Measurements from ENCODE around the gene LNX1.

Gene LNX1

DNA sequence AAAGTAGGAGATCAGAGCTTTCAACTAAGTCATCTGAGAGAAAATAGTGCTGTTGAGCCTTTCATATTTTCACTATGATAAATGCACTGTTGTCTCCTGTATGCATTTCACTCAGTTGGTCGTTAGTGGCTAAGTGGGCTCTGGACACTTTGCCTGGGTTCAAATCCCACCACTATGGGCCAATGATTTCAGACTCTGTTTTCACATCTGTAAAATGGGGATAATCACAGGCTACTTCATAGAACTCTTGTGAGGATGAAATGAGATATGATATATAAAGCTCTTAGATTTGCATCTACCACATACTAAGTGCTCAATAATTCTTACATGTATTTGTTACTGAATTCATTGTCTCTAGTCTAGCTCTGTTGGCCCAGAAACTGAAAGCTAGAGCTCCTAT lies 16.8 kb downstream of the LNX1 start:
- H3K27ac Mint-ChIP-seq, result no peak overlapping the region
- DNase-seq (ENCODE audit: low spot score), result no peak
- H3K36me3 Mint-ChIP-seq (ENCODE audit: low read depth), result no peaks in the 10 kb centered on the region
- no peaks in the 10 kb centered on the region for H3K27me3 Mint-ChIP-seq (ENCODE audit: low read depth)
- no peak overlapping the region for H3K4me3 Mint-ChIP-seq
- no peaks in the 10 kb centered on the region for H3K4me1 Mint-ChIP-seq (ENCODE audit: low read depth)
- H3K9me3 Mint-ChIP-seq, result no peaks in the 10 kb centered on the region

DNA sequence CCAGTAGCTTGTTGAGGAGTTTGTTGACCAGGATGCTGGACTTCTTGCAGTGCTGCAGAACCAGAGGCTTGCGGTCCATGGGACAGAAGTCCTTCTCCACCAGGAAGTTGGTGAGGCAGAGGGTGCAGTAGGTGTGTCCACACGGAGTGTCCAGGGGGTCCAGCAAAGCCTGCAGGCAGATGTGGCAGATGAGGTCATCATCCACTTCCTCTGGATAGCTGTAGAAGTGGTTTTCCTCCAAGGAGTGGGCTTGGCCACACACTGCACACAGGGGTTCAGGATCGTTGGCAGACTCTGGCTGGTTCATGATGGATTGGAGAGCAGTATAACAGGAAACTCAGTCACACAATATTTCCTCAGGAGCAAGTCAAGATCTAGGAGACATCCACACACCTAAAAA lies 17.6 kb downstream of the LNX1 start:
- Mint-ChIP-seq H3K36me3 (ENCODE audit: low read depth) (no peaks in the 10 kb centered on the region), H3K9me3 (no peaks in the 10 kb centered on the region), H3K4me3 (no peak overlapping the region), H3K27me3 (ENCODE audit: low read depth) (no peaks in the 10 kb centered on the region), H3K4me1 (ENCODE audit: low read depth) (no peaks in the 10 kb centered on the region), H3K27ac (no peak overlapping the region)
- DNase-seq (ENCODE audit: low spot score), result no peak

DNA sequence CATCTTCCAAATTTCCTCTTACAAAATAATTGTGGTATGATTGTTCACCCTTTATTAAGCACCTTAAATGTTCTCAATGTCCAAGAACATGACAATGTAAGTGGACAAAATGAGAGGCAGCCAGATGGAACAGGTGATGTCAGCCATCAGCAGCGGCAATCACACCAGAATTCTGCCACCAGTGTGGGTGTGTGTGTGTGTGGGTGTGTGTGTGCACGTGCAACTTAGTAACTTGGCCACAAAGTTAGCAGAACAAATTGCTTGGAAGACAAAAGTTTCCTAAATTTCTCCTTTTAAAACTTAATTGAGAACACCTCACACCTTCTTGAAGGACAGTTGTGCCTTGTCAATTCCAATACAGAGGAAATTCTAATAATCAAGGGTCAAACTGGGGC lies 18.7 kb downstream of the LNX1 start:
- Mint-ChIP-seq H3K9me3 (no peaks in the 10 kb centered on the region), H3K36me3 (ENCODE audit: low read depth) (no peaks in the 10 kb centered on the region)

DNA sequence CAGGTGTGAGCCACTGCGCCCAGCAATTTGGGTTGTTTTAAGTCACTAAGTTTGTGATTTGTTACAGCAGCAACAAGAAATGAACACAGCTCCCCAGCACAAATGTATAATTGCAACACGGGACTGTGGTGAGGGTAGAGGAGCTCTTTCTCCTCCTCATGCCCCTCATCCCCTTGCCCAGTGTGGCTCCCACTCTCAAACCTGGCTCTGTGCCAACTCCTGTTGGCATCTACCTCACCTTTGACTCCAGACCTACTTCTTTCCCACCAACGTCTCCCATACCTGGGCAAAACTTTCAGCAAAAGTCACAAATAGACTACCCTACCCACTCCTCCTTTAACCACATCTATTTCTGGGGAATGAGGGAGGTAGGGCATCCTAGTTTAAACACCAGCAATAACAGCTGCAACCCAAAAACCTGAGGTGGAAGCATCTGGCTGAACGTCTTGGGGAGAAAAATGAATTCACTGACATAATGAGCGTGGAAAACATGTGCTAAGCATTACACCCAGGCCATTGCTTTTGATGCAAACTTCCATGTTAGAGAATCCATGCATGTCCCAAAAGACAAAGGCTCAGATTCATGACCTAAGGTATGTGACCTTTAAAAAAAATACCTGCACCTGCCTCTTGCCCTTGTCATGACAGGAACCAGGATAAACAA lies 19.2 kb downstream of the LNX1 start:
- Mint-ChIP-seq H3K27ac (no peak overlapping the region), H3K4me3 (no peak overlapping the region), H3K36me3 (ENCODE audit: low read depth) (no peaks in the 10 kb centered on the region), H3K27me3 (ENCODE audit: low read depth) (no peaks in the 10 kb centered on the region), H3K4me1 (ENCODE audit: low read depth) (no peaks in the 10 kb centered on the region), H3K9me3 (no peaks in the 10 kb centered on the region)
- no peak for DNase-seq (ENCODE audit: low spot score)

More for the DNA sequence above, 18.7 kb downstream of the LNX1 start:
- Mint-ChIP-seq H3K27me3 (ENCODE audit: low read depth) (no peaks in the 10 kb centered on the region), H3K4me1 (ENCODE audit: low read depth) (no peaks in the 10 kb centered on the region), H3K4me3 (no peak overlapping the region), H3K27ac (no peak overlapping the region)
- no peak for DNase-seq (ENCODE audit: low spot score)

DNA sequence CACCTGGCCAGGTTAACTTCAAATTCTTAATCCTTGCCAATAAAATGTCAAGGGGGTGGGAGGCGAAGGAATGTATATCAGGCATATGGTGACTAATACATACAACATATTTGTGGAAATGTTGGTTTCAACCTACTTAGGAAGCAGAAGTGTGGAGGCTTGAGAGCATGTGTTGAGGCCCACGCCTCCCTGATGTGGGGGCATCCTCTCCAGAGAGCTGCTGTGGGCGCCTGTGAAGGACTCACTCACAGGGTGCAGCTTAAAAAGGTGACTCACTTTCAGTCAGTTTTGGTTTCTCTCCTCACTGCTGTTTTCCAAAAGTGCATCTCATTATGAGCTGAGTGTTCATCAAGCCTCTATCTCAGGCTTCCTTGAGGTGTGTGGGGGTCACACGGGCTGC lies 27.5 kb downstream of the LNX1 start:
- H3K27me3 Mint-ChIP-seq (ENCODE audit: low read depth), result no peaks in the 10 kb centered on the region
- no peaks in the 10 kb centered on the region for H3K36me3 Mint-ChIP-seq (ENCODE audit: low read depth)
- H3K9me3 Mint-ChIP-seq, result no peaks in the 10 kb centered on the region
- DNase-seq (ENCODE audit: low spot score), result peak; percentile 8
- H3K27ac Mint-ChIP-seq, result no peak overlapping the region
- no peaks in the 10 kb centered on the region for H3K4me1 Mint-ChIP-seq (ENCODE audit: low read depth)
- no peak overlapping the region for H3K4me3 Mint-ChIP-seq

DNA sequence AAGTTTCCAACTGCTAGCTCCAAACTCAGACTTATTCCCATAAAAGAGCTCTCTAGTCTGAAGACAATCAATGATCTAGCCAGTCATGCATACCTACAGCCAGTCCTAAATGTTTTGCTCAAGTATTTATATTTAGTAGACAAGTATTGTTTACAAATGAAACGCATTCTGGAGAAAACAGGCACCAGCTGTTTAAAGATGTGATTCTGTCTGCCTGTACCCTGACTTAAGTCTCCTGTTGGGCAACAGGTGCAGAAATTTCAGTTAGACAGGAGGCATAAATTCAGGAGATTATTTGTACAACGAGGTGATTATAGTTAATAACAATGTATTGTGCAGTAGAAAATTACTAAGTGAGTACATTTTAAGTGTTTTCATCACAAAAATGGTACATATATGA lies 28.9 kb downstream of the LNX1 start:
- Mint-ChIP-seq H3K27ac (no peak overlapping the region), H3K27me3 (ENCODE audit: low read depth) (no peaks in the 10 kb centered on the region), H3K36me3 (ENCODE audit: low read depth) (no peaks in the 10 kb centered on the region), H3K9me3 (no peaks in the 10 kb centered on the region), H3K4me3 (no peak overlapping the region), H3K4me1 (ENCODE audit: low read depth) (no peaks in the 10 kb centered on the region)
- no peak for DNase-seq (ENCODE audit: low spot score)

DNA sequence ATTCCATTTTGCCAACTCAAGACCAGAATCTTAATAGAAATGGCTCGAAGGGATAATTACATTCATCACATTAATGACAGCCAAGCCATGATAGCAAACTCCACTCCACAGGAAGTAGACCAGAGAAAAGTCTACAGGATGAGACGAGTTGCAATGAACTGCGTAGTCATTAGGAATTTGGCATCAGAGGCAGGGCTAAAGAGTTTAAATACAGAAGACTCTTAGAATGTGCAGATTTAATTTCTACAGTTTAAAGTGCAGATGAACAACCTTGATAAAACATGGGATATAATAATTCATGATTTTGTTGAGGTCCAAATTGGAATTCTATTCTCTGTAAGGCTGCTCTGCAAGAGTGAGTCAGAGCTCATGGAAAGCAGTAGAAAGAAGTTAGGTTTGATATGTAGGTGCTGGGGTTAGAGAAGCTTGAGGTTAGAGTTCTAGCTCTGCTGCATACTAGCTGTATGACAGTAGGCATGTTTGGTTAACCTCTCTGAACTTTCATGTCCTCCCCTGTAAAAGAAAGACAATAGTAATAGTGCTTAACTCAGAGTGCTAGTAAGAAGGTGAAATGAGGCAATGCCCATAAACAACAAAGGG lies 32.2 kb downstream of the LNX1 start:
- no peak overlapping the region for H3K27ac Mint-ChIP-seq
- no peaks in the 10 kb centered on the region for H3K4me1 Mint-ChIP-seq (ENCODE audit: low read depth)
- DNase-seq (ENCODE audit: low spot score), result no peak
- H3K36me3 Mint-ChIP-seq (ENCODE audit: low read depth), result no peaks in the 10 kb centered on the region
- no peaks in the 10 kb centered on the region for H3K9me3 Mint-ChIP-seq
- no peak overlapping the region for H3K4me3 Mint-ChIP-seq
- H3K27me3 Mint-ChIP-seq (ENCODE audit: low read depth), result peaks cover 2% of the 10 kb centered on the region

DNA sequence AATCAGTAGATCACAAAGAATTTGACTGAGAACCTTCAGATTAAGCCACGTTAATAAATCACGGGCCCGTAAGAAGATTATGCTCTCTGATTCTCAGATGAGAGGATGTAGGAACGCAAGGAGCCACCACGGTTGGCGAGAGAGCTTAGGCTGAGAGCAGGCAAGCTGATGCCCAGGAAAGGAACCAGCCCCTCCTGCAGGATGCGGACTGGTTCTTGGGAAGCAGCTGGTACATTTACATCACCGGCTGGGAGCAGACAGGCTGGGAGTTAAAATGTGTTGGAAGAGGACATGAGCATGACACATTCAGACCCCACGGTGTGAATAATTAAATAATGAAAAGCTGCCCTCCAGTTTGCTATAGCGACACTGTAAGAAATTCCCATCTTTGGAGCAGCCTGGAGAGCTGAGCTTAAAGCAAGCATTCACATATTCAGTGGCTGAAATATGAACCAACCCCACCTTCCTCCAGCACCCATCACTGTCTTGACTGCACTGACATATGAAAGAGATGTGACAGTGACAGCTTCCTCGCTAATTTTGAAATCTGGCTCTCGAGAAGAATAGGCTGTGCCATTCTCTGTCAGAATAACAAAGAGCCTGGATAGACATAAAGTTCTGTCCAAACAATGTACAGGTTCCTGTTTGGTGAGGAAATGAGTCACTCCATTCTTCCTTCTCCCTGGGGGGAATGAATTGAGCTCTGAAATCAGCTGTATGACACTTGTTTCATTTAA lies 33.1 kb downstream of the LNX1 start:
- Mint-ChIP-seq H3K27ac (no peak overlapping the region), H3K9me3 (no peaks in the 10 kb centered on the region), H3K4me3 (no peak overlapping the region), H3K36me3 (ENCODE audit: low read depth) (no peaks in the 10 kb centered on the region), H3K27me3 (ENCODE audit: low read depth) (peaks cover 2% of the 10 kb centered on the region), H3K4me1 (ENCODE audit: low read depth) (no peaks in the 10 kb centered on the region)
- no peak for DNase-seq (ENCODE audit: low spot score)

DNA sequence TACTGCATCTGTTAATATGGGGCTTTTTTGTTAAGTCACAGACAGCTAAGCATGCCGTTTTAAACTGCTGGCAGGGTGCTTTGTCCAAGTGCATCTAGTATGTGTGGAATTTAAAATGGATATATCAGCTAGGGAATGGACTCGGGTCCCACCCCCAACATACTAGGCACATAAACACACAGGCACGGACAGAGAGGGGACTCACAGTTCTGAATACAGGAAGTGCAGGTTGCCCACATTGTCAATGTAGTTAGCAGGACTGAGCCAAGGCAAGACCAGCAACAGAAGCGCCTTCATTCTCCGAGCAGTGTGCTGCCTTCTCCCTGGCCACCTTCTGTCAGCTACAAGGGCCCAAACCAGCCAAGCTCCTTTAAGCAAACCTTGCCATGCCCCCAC lies 33.6 kb downstream of the LNX1 start:
- Mint-ChIP-seq H3K4me1 (ENCODE audit: low read depth) (no peaks in the 10 kb centered on the region), H3K36me3 (ENCODE audit: low read depth) (no peaks in the 10 kb centered on the region), H3K9me3 (no peaks in the 10 kb centered on the region), H3K27me3 (ENCODE audit: low read depth) (peaks cover 2% of the 10 kb centered on the region), H3K27ac (no peak overlapping the region), H3K4me3 (no peak overlapping the region)
- DNase-seq (ENCODE audit: low spot score), result no peak

DNA sequence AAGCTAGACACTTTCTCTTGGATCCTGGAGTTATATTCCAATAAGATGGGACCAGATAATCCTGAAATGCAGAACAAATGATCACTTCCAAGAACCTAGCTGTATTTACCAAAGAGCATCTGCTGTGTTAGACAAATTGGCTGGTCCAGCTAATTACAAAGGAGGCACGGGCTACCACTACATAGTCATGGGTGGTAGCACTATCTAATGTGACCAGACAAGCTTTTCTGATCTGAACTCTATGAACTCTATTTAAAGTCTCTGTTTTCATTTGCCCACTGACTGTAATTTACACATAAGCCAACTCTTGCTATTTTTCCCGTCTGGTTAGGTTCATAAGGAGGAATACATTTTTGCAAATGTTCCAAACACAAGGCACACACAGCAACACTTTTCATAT lies 34.6 kb downstream of the LNX1 start:
- no peak overlapping the region for H3K4me3 Mint-ChIP-seq
- H3K36me3 Mint-ChIP-seq (ENCODE audit: low read depth), result no peaks in the 10 kb centered on the region
- H3K27me3 Mint-ChIP-seq (ENCODE audit: low read depth), result peaks cover 2% of the 10 kb centered on the region
- H3K27ac Mint-ChIP-seq, result no peak overlapping the region
- no peak for DNase-seq (ENCODE audit: low spot score)
- H3K4me1 Mint-ChIP-seq (ENCODE audit: low read depth), result no peaks in the 10 kb centered on the region
- H3K9me3 Mint-ChIP-seq, result no peaks in the 10 kb centered on the region

DNA sequence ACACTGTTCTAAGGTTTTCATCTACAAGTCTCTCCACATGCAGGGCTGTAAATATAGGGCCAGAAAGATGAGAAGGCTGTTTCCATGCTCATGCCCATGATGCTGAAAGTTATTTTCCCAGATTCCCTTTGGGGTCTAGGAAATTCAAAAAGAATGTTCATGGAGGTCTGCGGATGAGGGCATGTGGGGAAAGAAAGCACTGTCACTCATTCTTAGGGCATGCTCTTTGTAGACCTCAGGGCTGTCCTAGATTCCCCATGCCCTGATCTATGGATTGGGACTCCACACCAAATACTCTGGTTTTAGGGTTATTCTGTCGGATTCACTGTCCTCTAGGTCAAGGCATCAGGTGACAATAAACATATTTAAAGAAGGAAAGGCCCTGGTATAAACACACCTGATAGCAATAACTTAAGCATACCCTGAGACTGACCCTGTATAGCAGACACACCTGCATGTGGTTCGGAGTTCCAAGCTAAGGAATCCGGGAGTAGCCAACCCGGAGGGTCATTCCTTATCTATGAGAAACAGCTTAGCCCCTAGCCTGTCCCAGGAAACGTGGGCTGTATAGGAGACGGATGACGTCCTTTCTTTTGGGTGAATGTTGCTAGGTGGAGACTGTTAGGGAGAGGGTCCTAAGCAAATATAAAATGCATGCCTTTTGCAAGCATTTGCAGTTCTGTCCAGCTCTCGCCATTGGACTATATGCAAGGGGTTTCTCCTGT lies 37.6 kb downstream of the LNX1 start:
- no peak for DNase-seq (ENCODE audit: low spot score)
- peaks cover 2% of the 10 kb centered on the region for H3K27me3 Mint-ChIP-seq (ENCODE audit: low read depth)
- H3K4me1 Mint-ChIP-seq (ENCODE audit: low read depth), result no peaks in the 10 kb centered on the region
- no peaks in the 10 kb centered on the region for H3K9me3 Mint-ChIP-seq
- no peak overlapping the region for H3K4me3 Mint-ChIP-seq
- no peaks in the 10 kb centered on the region for H3K36me3 Mint-ChIP-seq (ENCODE audit: low read depth)
- no peak overlapping the region for H3K27ac Mint-ChIP-seq

DNA sequence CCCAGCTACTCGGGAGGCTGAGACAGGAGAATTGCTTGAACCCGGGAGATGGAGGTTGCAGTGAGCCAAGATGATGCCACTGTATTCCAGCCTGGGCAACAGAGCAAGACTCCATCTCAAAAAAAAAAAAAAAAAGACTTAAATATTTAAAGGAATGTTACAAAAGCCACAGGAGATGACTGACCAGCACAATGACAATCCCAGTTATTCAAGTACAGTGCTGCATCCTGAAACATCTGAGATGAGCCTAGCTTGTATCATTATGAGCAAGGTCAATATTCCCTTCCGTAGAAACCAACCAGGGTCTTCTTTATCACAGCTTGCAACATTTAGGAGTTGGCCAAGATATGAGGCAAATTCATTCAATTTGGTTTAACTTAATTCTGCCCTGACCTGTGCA lies 38.6 kb downstream of the LNX1 start:
- no peaks in the 10 kb centered on the region for H3K4me1 Mint-ChIP-seq (ENCODE audit: low read depth)
- H3K27ac Mint-ChIP-seq, result no peak overlapping the region
- H3K4me3 Mint-ChIP-seq, result no peak overlapping the region

DNA sequence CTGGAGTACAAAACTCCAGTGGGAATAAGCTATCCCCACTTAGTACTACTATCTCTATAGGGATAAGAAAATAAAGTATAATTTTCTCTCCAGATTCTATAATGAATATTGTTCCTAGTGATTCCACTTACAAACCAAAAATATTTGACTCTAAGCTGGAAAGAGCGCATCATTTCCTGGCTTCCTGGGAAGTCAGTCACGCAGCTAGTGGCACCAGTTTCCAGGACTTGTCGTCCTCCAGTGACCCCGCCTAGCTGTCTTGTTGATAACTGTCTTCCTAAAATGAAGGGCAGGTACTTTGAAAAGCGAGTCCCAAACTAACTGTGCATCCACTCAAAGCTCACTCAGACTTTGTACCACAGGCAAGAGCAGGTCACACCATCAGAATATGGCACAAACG lies 39.3 kb downstream of the LNX1 start:
- peaks cover 4% of the 10 kb centered on the region for H3K27me3 Mint-ChIP-seq (ENCODE audit: low read depth)
- no peaks in the 10 kb centered on the region for H3K4me1 Mint-ChIP-seq (ENCODE audit: low read depth)
- no peaks in the 10 kb centered on the region for H3K36me3 Mint-ChIP-seq (ENCODE audit: low read depth)
- H3K9me3 Mint-ChIP-seq, result no peaks in the 10 kb centered on the region
- DNase-seq (ENCODE audit: low spot score), result no peak
- no peak overlapping the region for H3K27ac Mint-ChIP-seq
- no peak overlapping the region for H3K4me3 Mint-ChIP-seq

More for the DNA sequence above, 38.6 kb downstream of the LNX1 start:
- no peaks in the 10 kb centered on the region for H3K36me3 Mint-ChIP-seq (ENCODE audit: low read depth)
- H3K27me3 Mint-ChIP-seq (ENCODE audit: low read depth), result peaks cover 2% of the 10 kb centered on the region
- no peak for DNase-seq (ENCODE audit: low spot score)
- H3K9me3 Mint-ChIP-seq, result no peaks in the 10 kb centered on the region

DNA sequence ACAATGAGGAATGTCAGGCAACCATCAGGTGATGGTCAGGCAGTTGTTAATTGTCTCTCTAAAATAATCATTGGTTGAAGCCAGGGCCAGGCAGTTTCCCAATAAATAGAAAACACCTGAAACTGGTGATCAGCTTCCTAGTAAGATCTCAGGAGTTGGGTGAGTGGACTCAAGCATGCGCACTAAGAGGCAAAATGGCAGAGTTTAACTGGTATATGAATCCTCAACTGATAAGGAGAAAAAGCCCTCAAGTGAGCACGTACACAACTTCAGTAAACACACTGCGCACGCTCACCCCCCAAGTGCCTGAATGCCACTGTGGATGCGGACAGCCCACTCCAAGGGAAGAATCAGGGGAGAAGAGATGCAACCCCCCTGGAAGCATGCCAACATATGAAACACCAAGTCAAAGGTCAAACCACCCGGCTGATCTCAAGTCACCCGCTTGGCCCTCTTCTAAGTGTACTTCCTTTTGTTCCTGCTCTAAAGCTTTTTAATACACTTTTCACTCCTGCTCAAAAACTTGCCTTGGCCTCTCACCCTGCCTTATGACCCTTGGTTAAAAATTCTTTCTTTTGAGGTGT lies 39.9 kb downstream of the LNX1 start:
- Mint-ChIP-seq H3K27ac (no peak overlapping the region), H3K9me3 (no peaks in the 10 kb centered on the region), H3K4me3 (no peak overlapping the region), H3K36me3 (ENCODE audit: low read depth) (no peaks in the 10 kb centered on the region), H3K27me3 (ENCODE audit: low read depth) (peaks cover 2% of the 10 kb centered on the region), H3K4me1 (ENCODE audit: low read depth) (no peaks in the 10 kb centered on the region)
- DNase-seq (ENCODE audit: low spot score), result no peak
